Posterior cingulate gyrus (tissue), 11 donors: ENCODE data around the gene MRM1.

Experiments
- DNase-seq, 10 donors: peaks; one replicate each; pipeline versions ENCODE4 v3.0.0 to v3.0.0-alpha.2; 2020 to 2021; ENCODE audit warnings: mixed read lengths in 3 of 10
- intact Hi-C: fragments of 100-400 bp; cut with DNase I; formaldehyde crosslinking; loops from one replicate; pipeline ENCODE4 v1.15.1; 2023

Gene MRM1

GRCh38 chr17:36599546-36600250, 1.7 kb upstream of the MRM1 start:
- peak in 2 of 10 donors; percentile 8 to 64 for DNase-seq
- intact Hi-C loops = loop anchor here (5.0 to 10.0 kb wide), 2 partner anchors 52 to 355 kb away; no protein-coding TSS in a partner anchor

- intact Hi-C loops = loop anchor here (5.0 to 10.0 kb wide), 2 partner anchors 53 to 354 kb away; no protein-coding TSS in a partner anchor
- DNase-seq = peak in 1 of 10 donors; percentile 62
Measured at GRCh38 chr17:36600465-36600864, 918 bp upstream of the MRM1 start.

- intact Hi-C loops = loop anchor here (5.0 to 10.0 kb wide), 2 partner anchors 54 to 354 kb away; no protein-coding TSS in a partner anchor
- no peak for DNase-seq
Measured at GRCh38 chr17:36600936-36601302, 464 bp upstream of the MRM1 start.

- peak in 4 of 10 donors; percentile 18 to 90 (median 26) for DNase-seq
- intact Hi-C loops = loop anchor here (2.0 to 10.0 kb wide), 4 partner anchors 55 to 353 kb away; partner anchors contain the start of genes MYO19, PIGW and ZNHIT3
Measured at GRCh38 chr17:36602030-36602748, 806 bp downstream of the MRM1 start.

- intact Hi-C loops = loop anchor here (2.0 to 10.0 kb wide), 4 partner anchors 56 to 352 kb away; partner anchors contain the start of genes MYO19, PIGW and ZNHIT3
- peak in 5 of 10 donors; percentile 38 to 72 (median 45) for DNase-seq
Measured at GRCh38 chr17:36602924-36603384, 1.6 kb downstream of the MRM1 start.

GRCh38 chr17:36605028-36605427, 3.6 kb downstream of the MRM1 start:
- DNase-seq = peak in 2 of 10 donors; percentile 26 to 39
- intact Hi-C loops = loop anchor here (10.0 kb wide), 1 partner anchor 350 kb away; no protein-coding TSS in a partner anchor

GRCh38 chr17:36608280-36608679, 6.9 kb downstream of the MRM1 start:
- intact Hi-C loops = loop anchor here (10.0 kb wide), 1 partner anchor 347 kb away; no protein-coding TSS in a partner anchor
- DNase-seq = peak in 2 of 10 donors; percentile 43 to 55

- peak; percentile 38 to 96 (median 68) for DNase-seq
- intact Hi-C loops = loop anchor here (10.0 kb wide), 1 partner anchor 346 kb away; no protein-coding TSS in a partner anchor
Measured at GRCh38 chr17:36608794-36609497, 7.6 kb downstream of the MRM1 start.

- peak in 2 of 10 donors; percentile 14 to 50 for DNase-seq
- intact Hi-C loops = loop anchor here (10.0 kb wide), 1 partner anchor 345 kb away; no protein-coding TSS in a partner anchor
Measured at GRCh38 chr17:36609498-36609862, 8.1 kb downstream of the MRM1 start.

- peak in 1 of 10 donors; percentile 19 for DNase-seq
- intact Hi-C loops = no loop called here
Measured at GRCh38 chr17:36610474-36610873, 9.1 kb downstream of the MRM1 start.

GRCh38 chr17:36611345-36612072, 10.1 kb downstream of the MRM1 start:
- intact Hi-C loops = no loop called here
- DNase-seq = peak in 1 of 10 donors; percentile 62

GRCh38 chr17:36612323-36612722, 10.9 kb downstream of the MRM1 start:
- intact Hi-C loops = no loop called here

GRCh38 chr17:36613155-36613554, 11.8 kb downstream of the MRM1 start:
- peak in 1 of 10 donors; percentile 27 for DNase-seq
- intact Hi-C loops = no loop called here

More at GRCh38 chr17:36612323-36612722, 10.9 kb downstream of the MRM1 start:
- DNase-seq = peak in 1 of 10 donors; percentile 10

GRCh38 chr17:36614081-36614480, 12.7 kb downstream of the MRM1 start:
- DNase-seq = peak in 1 of 10 donors; percentile 6
- intact Hi-C loops = no loop called here

GRCh38 chr17:36614933-36615332, 13.6 kb downstream of the MRM1 start:
- no peak for DNase-seq
- intact Hi-C loops = no loop called here

- DNase-seq = no peak
- intact Hi-C loops = no loop called here
Measured at GRCh38 chr17:36616061-36617029, 15.0 kb downstream of the MRM1 start.

GRCh38 chr17:36617773-36618172, 16.4 kb downstream of the MRM1 start:
- intact Hi-C loops = no loop called here

GRCh38 chr17:36623281-36623680, 21.9 kb downstream of the MRM1 start:
- DNase-seq = no peak
- intact Hi-C loops = loop anchor here (10.0 kb wide), 1 partner anchor 82 kb away; no protein-coding TSS in a partner anchor

More at GRCh38 chr17:36617773-36618172, 16.4 kb downstream of the MRM1 start:
- DNase-seq = no peak
